Measurements from ENCODE around the gene FOLR1. TPM values are rescaled to one million over a fixed set of nuclear protein-coding genes. Genes with fewer than 3 reads are reported as not detected.
A peak's percentile ranks its signal among the peaks of the same experiment; 100 is the strongest.

Gene FOLR1
- total RNA-seq, 1 donor from 2014 or later: not detected

DNA sequence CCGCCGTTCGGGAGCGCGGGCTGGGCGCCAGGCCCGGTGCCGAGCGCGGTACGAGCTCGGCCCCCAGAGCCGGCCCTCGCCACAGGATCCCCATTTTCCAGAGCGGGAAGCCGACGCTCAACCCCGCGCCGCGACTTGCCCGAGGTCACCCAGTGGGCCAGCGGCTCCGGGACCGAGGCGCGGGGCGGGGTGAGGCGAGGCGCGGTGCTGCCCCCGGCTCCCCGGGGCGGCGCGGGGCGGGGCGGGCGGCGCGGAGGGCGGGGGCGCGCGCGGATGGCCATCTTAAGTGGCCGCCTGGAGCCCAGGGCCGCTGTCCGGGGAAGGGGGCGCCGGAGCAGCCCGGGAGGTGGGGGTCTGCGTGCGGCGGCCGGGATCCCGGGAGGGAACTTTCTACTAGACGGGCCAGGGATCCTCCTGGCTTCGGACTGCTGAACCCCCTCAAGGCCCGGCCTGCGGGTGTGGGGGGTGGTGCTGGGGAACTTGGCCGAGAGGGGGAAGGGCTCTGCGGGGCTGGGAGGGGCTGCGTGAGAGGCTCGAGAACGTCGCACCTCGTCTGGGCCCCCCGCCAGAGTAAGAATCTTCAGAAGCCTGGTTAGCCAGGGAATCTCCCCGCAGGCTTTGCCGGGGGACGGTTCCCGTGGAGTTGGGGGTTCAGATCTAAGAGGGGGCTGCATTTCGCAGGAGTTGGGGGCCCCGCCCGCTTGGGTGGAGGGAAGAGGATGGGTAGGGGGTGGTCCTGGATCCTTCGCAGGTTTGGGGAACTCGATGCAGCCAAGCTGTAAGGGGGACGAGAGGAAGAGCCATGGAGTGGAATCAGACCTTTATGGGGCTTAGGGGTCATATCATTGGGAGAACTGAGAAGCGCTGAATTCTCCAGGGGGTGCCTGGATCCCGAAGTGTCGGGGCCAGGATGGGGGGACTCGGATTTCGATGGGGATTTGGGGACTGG, 31.9 kb downstream of the FOLR1 start:
- peak; percentile 40 to 57 for DNase-seq (ENCODE audit: low read depth in 2 of 2)

DNA sequence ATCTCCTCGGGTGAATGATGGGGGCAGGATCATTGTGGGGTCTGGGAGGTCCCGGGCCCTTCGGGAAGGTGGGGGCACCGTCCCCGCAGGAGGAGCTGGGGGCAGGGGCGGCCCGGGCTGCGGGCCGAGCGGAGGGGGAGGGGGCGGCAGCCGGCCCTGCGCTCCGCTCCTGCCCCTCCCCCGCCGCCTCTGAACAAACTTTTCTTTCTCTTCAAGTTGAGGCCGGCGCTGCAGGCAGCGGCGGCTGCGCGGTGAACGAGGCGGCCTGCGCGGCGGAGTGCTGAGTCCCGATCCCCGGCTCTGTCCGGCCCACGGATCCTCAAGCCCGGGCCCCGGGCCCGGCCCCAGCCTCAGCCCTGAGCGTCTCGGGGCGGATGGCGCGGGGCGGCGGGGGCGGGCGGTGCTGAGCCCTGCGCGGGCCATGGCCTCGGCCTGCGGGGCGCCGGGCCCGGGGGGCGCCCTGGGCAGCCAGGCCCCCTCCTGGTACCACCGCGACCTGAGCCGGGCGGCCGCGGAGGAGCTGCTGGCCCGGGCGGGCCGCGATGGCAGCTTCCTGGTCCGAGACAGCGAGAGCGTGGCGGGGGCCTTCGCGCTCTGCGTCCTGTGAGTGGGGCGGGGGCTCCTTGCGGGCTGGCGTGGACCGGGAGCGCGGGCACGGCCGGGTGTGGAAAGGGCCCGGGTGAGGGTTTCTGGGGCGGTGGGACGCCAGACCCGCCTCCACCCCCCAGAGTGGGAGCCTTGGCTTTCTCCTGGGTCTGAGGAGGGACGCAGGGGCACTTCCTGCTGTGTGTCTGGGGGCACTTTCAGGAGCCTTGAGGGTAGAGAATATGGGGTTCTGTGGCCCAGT, 32.8 kb downstream of the FOLR1 start, which contains the start of gene INPPL1:
TSS of gene INPPL1 (plus strand) at position 204 of the 847 bp plus-strand sequence. CDS start at position 422, 218 bp downstream.
- peak; percentile 37 to 48 for DNase-seq (ENCODE audit: low read depth in 2 of 2)

DNA sequence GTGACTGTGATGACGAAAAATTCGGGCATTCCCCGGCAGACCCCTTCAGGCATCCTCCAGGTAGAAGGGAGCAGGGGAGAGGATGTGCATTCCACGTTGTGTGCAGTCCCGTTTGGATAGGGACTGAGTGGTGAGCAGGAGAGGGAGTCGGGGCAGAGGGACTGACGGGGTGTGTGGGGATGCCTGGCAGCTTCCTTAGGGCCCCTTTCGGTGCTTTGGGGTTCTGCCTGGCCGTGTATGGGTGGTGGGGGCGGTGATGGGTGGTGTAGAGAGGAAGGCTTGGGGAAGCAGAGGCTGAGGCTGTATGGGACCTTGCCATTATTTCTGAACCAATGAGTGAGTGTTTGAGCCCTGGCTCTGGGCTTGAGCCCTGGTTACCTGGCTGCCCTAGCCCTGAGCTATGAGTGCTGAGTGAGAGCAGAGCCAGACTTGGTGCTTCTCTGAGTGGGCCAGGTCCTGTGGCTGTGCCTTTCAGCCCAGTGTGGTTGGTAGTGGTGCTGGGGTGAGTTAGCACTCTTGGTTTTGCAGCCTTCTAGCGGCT, 33.5 kb downstream of the FOLR1 start:
- DNase-seq (ENCODE audit: low read depth in 2 of 2): no peak

DNA sequence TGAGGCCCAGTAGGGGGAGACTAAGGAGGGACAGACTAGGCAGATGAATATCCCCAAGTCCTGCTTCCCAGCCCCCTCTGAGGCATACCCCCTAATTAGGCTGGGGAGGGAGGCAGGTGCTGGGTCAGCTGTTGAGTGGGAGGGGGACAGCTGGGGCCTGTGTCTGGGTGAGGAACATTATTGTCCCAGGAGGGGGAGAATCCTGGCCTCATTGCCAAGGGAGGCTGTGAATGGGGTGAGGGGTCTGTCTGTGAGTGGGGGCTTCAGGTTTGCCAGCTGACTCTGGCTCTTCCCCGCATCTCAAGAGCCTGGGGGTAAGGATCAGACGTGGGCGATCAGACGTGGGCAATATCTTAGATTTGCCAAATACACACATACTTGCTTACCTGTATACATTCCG, 34.8 kb downstream of the FOLR1 start:
- DNase-seq (ENCODE audit: low read depth in 2 of 2): no peak

DNA sequence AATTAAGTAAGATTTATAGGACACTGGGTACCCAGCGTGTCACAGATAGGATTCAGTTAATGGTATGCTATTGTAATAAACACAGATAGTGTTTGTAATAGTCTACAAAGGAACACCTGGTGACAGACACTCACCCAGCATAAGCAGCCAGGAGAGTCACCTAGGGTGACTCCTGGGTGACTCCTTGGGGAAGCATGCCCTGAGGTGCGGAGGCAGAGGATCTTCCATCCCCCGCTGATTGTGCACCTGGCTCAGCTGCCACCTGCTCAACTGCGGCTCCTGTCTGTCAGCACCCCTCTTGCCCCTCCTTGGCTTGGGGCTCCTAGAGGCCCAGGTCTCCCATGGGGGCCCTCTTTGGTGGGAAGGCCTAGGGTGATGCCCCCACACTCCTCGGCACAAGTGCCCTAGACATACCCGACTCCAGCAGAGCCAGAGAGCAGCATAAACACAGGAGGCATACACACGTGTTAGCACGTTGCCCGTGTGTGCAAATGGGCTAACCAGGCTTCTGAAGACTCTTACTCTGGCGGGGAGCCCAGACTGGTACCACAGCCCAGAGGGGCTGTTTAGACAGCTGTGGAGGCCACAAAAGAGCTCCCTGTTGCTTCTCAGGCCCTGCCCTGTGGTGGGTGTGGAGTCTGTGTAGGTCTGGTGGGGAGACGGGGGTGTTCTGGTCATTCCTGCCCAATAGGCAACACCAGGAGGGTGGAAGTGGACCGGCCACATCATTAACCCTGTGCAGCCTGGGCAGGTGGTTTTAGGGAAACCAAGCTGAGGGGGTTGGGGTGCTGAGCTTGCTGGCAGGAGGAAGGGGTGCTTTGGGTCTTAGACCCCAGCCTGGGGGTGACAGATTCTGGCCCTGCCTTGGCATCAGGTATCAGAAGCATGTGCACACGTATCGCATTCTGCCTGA, 35.6 kb downstream of the FOLR1 start:
- no peak for DNase-seq (ENCODE audit: low read depth in 2 of 2)

DNA sequence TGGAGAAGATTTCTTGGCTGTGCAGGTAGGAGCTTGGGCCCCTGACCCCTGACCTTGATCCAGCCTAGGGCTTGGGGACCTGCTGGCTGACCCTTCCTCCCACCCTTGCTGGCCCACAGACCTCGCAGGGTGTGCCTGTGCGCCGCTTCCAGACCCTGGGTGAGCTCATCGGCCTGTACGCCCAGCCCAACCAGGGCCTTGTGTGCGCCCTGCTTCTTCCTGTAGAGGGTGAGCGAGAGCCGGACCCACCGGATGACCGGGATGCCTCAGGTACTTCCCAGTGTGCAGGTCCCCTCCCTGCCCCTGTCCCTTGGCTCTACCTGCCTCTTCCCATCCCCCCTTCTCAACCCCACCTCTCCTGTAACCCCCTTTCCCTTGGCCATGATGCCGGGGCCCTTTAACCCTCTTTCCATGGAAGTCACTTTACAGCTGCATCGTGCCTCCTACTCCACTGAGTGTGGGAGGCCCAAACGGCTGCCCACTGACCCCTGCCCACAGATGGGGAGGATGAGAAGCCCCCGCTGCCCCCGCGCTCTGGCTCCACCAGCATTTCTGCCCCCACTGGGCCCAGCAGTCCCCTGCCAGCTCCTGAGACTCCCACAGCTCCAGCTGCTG, 36.4 kb downstream of the FOLR1 start:
- peak in 1 of 2 donors; percentile 37 for DNase-seq (ENCODE audit: low read depth in 2 of 2)

DNA sequence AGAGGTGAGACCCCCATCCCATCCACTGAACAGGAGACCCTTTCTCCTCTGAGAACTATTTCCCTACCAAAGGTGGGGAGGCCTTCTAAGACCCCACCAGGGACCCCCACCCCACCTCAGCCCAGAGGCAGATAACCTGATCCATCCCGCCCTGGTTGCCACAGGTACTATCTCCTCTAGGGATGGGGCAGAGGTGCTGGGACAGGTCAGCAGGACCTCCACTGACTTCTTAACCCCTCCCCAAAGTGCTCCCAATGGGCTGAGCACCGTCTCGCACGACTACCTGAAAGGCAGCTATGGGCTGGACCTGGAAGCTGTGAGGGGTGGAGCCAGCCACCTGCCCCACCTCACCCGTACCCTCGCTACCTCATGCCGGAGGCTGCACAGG, 36.9 kb downstream of the FOLR1 start:
- DNase-seq (ENCODE audit: low read depth in 2 of 2): no peak

DNA sequence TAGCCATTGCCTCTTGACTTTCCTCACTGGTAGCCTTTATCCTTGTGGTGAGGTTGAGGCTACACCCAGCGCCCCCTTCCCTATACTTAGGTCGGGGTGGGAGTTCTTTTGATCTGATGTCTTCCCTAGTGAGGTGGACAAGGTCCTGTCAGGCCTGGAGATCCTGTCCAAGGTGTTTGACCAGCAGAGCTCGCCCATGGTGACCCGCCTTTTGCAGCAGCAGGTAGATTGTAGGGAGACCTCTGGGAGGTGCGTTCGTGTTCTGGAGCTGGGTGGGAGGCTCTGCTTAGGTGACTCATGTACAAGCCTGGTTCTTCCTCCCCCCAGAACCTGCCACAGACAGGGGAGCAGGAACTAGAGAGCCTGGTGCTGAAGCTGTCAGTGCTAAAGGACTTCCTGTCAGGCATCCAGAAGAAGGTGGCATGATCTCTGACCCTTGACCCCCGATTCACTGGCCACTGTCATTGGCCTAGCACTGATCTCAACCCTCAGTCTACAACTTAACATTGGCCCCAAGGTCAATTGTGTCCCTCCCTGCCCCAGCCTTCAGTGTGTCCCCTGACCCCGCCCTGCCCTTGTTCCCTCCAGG, 37.5 kb downstream of the FOLR1 start:
- no peak for DNase-seq (ENCODE audit: low read depth in 2 of 2)

DNA sequence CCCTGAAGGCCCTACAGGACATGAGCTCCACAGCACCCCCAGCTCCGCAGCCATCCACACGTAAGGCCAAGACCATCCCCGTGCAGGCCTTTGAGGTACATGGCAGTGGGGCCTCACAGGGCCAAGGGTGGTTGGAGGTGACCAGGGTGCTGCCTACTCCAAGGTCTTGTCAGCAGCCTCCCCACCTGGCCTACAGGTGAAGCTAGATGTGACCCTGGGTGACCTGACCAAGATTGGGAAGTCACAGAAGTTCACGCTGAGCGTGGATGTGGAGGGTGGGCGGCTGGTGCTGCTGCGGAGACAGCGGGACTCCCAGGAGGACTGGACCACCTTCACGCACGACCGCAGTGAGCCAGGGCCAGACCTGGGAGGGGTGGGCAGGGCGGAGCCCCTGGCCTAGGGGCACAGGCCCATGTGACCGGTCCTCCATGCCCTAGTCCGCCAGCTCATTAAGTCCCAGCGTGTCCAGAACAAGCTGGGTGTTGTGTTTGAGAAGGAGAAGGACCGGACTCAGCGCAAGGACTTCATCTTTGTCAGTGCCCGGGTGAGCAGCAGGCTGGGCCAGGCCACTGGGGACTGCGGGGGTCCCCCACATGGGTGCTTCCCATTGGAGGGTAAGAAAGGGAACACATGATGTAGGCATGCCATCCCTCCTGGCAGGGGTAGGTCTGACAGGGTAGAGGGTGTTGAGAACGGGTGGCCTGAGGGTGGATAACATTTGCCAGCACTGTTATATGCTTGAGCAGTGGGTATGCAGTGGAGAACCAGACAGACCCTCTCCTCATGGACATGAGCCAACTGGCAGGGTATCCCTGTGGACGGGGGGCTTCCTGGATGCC, 38.2 kb downstream of the FOLR1 start:
- no peak for DNase-seq (ENCODE audit: low read depth in 2 of 2)

DNA sequence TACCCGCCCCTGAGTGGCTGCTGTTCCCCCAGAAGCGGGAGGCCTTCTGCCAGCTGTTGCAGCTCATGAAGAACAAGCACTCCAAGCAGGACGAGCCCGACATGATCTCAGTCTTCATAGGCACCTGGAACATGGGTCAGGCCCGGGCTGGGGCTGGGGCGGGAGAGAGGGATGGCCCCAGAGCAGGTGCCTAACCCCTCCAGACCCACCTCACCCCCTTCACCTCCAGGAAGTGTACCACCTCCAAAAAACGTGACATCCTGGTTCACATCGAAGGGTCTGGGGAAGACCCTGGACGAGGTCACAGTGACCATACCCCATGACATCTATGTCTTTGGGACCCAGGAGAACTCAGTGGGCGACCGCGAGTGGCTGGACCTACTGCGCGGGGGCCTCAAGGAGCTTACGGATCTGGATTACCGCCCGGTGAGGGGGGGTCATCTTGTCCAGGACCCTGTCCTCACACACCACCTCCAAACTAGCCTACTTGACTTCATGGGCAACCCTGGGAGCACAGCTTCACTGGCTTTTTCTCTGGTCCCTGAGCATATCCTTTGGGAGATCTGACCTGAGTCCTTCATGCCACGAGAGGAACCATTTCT, 38.9 kb downstream of the FOLR1 start:
- DNase-seq (ENCODE audit: low read depth in 2 of 2): no peak

DNA sequence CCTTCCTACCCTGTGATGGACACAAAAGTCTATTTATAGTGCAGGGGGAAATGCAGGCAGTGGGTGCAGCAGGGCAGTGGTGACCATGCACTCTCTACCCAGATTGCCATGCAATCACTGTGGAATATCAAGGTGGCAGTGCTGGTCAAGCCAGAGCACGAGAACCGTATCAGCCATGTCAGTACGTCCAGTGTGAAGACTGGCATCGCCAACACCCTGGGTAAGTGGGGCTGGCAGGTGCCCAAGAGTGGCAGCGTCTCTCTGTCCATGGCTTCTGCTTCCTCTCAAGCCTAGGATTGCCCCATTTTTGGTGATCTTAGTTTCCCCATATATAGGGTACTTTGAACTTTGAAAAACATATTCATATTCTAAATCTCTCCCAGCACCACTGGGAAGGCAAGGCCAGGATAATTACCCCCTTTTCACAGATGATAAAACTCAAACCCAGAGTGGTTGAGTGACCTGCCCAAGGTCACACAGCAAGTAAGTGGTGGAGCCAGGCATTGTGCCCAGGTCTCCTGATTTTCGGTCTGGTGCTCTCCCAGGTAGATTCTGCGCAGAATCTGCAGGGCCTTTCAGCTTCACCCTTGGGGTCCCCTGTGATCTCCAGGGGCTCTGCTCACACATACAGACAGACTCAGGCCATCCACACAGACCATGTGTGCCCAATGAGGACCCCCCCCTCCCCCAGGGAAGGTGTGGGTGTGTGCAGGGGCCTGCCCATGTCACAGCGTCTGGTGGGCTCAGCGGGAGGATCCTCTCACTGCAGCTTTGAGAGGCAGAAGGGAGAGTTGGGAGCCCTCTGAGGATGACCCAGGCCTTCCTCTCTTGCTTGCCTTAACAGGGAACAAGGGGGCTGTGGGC, 39.7 kb downstream of the FOLR1 start:
- DNase-seq (ENCODE audit: low read depth in 2 of 2): no peak

DNA sequence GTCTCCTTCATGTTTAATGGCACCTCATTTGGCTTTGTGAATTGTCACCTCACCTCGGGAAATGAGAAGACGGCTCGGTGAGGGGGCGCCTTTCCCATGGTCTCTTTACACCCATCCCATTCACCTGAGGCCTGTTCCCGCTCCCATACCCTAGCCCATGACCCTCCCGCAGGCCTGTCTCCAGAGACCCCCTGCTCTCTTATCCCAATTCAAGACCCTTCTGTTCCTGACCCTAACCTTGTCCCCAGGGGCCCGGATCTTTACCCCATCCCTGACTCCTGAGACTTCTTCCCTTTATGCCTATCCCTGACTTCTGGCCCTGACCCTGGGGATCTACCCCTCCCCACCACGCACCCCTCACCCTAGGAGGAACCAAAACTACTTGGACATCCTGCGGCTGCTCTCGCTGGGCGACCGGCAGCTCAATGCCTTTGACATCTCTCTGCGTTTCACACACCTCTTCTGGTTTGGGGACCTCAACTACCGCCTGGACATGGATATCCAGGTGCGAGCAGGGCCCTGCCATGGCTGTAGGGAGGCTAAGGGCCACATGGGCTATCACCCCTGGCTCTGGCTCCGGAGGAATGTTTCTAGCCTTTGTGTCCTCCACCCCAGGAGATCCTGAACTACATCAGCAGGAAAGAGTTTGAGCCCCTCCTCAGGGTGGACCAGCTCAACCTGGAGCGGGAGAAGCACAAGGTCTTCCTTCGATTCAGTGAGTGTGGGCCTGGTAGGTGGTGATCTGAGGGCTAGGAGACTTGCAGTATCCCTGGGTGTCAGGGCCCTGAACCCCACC, 40.5 kb downstream of the FOLR1 start:
- DNase-seq (ENCODE audit: low read depth in 2 of 2): no peak

DNA sequence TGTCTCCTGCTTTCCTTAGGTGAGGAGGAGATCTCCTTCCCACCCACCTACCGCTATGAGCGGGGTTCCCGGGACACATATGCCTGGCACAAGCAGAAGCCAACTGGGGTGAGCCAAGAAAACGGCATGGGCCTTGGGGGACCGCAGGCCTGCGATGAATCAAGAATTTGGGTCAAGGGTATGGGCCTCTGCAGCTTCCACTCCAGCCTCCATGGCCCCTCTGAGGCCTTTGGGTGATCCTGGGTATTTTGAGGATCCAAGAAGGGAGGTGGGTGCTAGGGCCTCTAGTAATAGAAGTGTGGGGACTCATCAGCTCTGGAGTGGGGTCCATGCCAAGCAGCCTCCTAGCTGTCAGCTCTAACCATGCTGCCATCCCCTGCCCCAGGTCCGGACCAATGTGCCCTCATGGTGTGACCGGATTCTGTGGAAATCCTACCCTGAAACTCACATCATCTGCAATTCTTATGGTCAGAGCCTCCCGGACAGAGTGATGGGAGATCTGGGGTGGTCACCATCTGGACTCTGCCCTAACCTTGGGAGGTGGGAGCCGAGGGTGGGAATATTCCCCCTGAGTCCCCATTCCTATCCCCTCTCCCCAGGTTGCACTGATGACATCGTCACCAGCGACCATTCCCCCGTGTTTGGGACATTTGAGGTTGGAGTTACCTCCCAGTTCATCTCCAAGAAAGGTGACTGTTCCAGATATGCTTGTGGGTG, 41.3 kb downstream of the FOLR1 start:
- no peak for DNase-seq (ENCODE audit: low read depth in 2 of 2)

DNA sequence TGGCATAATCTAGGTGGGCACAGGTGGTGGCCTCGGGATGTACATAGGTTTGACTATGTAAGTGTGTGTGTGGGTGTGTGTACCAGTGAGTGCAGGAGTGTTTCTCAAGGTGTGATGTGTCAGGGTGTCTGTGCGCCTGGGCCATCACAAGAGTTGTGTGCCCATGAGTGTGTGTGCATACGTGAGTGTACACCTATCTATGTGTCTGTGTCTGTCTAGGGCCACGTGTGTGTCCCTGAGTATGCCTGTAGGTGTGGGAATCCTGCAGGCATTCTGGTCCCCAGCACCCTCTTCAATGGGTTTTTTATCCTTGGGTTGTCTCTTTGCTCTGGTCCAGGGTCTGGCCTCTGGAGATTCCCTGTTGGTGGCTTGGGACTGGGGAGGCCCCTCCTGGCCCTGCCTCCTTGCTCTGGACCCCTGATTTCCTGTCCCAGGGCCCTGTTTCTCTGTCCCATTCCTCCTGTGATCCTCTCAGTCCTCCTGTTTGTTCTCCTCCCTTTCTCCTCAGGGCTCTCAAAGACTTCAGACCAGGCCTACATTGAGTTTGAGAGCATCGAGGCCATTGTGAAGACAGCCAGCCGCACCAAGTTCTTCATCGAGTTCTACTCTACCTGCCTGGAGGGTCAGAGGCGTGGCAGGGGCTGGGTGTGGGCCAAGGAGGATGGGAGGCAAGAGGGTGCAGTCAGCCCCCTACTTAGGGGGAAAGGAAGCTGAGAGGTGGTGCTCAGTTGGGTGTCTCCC, 42.0 kb downstream of the FOLR1 start:
- DNase-seq (ENCODE audit: low read depth in 2 of 2): no peak

DNA sequence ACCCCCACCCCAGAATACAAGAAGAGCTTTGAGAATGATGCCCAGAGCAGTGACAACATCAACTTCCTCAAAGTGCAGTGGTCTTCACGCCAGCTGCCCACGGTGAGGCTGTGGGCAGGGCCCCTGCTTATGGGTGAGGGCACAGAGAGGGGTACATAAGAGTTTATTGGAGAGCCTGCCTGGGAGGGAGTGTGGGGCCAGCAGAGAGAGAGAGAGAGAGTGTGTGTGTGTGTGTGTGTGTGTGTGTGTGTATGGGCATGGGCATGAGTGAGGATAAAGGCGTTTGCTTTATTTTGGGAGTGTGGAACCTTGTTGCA, 42.5 kb downstream of the FOLR1 start:
- DNase-seq (ENCODE audit: low read depth in 2 of 2): no peak

DNA sequence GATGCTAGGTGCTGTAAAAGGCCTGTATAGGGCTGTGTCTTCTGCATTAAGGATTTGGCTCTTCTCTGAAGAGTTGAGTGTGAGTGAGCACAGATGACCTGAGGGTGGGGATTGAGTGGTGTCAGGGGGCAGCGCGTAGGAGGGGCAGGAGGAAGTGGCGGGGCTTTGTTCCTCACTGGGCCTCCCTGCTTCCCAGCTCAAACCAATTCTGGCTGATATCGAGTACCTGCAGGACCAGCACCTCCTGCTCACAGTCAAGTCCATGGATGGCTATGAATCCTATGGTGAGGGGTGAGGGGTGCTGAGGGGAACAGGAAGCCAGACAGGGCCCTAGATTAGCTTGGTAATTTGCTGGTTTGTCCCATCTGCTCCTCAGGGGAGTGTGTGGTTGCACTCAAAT, 43.0 kb downstream of the FOLR1 start:
- no peak for DNase-seq (ENCODE audit: low read depth in 2 of 2)

Data from lung microvascular endothelial cell (primary cell).